Heart left ventricle (tissue), 13 donors: ENCODE results near the gene WNK2.

Experiments used
- CTCF ChIP-seq, 12 donors: fragments of 200-600 bp; sonication (generic) in 4 of 12; IDR thresholded peaks; one replicate each; pipeline versions ENCODE4 v1.5.0 to v1.8.0; 2018 to 2022; ENCODE audit warnings: antibody characterized with exemption in 12 of 12, mild to moderate bottlenecking in 5 of 12
- POLR2A ChIP-seq, 2 donors: fragments of 450-650 bp; IDR thresholded peaks; one replicate each; pipeline ENCODE4 v1.6.1; 2017; ENCODE audit warnings: antibody characterized with exemption in 2 of 2, mild to moderate bottlenecking in 2 of 2, moderate library complexity in 2 of 2
- donor health status: ischemic (EF 13 %, LVEDD 7.1; RV severe dilation, severe dysfunction).
- donor health status: DM: no; HTN: yes; CAD: no.
- donor health status: DM: no; HTN: no; CAD: no.
- donor health status: ischemic (EF 25% LVEDD 6.9; RV normal size, moderate dysfunction).
- donor health status: ischemic (EF 25% LVEDD 5.7; RV mildly dilated, moderate dysfunction).
- donor health status: ischemic (EF 35%, LVEDD 5.7; RV mildly dilated, moderate dysfunction).
- donor health status: nonischemic (EF 11% LVEDD 7.7; RV severe dilation, severe dysfunction).
- donor health status: DM: yes; HTN: yes; CAD: no.
- donor health status: PGD.
- donor health status: ischemic (EF 29% LVEDD 5.4; RV normal size, mild dysfunction).
- donor health status: nonischemic (EF 23%, LVEDD 6.1; RV moderate dilation, normal function).

- TF ChIP-seq CTCF (IDR thresholded peaks at IDR 0.05) (no peak), POLR2A (IDR thresholded peaks at IDR 0.05) (no peak)
These were observed 28.5 kb downstream of the WNK2 start for GRCh38 chr9:93212409-93212808.
